ENCODE results near the gene GPC6.

Gene GPC6

GRCh38 chr13:93915269-93915809 lies 688.7 kb downstream of the GPC6 start:
- DNase-seq = no peak

GRCh38 chr13:93922063-93922855 lies 695.7 kb downstream of the GPC6 start:
- DNase-seq = no peak

- no peak for DNase-seq
Observed at GRCh38 chr13:93925990-93926389, 699.4 kb downstream of the GPC6 start.

GRCh38 chr13:93926425-93926824 lies 699.8 kb downstream of the GPC6 start:
- no peak for DNase-seq

- no peak for DNase-seq
Observed at GRCh38 chr13:93927431-93927830, 700.8 kb downstream of the GPC6 start.

GRCh38 chr13:93932901-93933300 lies 706.3 kb downstream of the GPC6 start:
- no peak for DNase-seq

GRCh38 chr13:93936901-93937300 lies 710.3 kb downstream of the GPC6 start:
- DNase-seq = no peak

- no peak for DNase-seq
Observed at GRCh38 chr13:93941444-93941843, 714.8 kb downstream of the GPC6 start.

GRCh38 chr13:93942016-93942415 lies 715.4 kb downstream of the GPC6 start:
- DNase-seq = no peak

- DNase-seq = no peak
Observed at GRCh38 chr13:93945621-93946020, 719.0 kb downstream of the GPC6 start.

GRCh38 chr13:93946994-93947393 lies 720.4 kb downstream of the GPC6 start:
- no peak for DNase-seq

- no peak for DNase-seq
Observed at GRCh38 chr13:93947651-93948050, 721.0 kb downstream of the GPC6 start.

GRCh38 chr13:93948162-93948922 lies 721.7 kb downstream of the GPC6 start:
- DNase-seq = no peak

- DNase-seq = no peak
Observed at GRCh38 chr13:93951108-93951507, 724.5 kb downstream of the GPC6 start.

- DNase-seq = no peak
Observed at GRCh38 chr13:93951951-93952350, 725.3 kb downstream of the GPC6 start.

GRCh38 chr13:93953841-93954240 lies 727.2 kb downstream of the GPC6 start:
- no peak for DNase-seq

- DNase-seq = no peak
Observed at GRCh38 chr13:93955904-93956303, 729.3 kb downstream of the GPC6 start.

GRCh38 chr13:93956426-93956825 lies 729.8 kb downstream of the GPC6 start:
- DNase-seq = no peak

GRCh38 chr13:93957371-93957770 lies 730.8 kb downstream of the GPC6 start:
- no peak for DNase-seq

GRCh38 chr13:93959796-93960533 lies 733.4 kb downstream of the GPC6 start:
- no peak for DNase-seq

GRCh38 chr13:93963266-93964145 lies 736.9 kb downstream of the GPC6 start:
- no peak for DNase-seq

Data from nucleus accumbens (tissue), 56 donors.